NCI-H1436 treated with DMSO at 0.1 percent for 48 hours (cell line): Measurements from ENCODE around the gene TMPRSS7.

Experiments used
- DNase-seq: peaks from one replicate; lab custom pipeline; 2025; lab: John Stamatoyannopoulos, UW

Gene TMPRSS7

DNA sequence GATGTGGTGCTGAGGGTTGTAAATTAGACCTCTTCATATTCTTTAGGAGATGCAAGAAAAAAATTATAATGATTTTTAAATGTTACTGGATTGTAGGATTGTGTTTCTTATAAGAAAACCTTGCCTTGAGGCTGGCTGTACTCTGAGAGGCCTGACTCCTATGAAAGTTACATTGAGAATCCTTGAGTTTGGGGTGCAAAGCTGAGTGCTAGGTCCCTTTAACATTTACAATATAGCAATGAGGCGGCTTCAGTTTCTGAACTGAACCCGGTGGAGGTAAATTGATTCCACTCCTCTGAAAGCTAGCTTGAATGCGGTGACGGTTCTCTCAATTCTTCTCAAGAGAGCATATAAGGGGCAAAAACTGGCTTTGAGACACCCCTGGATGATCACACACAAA, at the start of gene TMPRSS7:
Gene TMPRSS7 (plus strand): TSS at position 301 of the 400 bp plus-strand sequence. CDS start 110 bp downstream, outside the sequence.
- no peak for DNase-seq

DNA sequence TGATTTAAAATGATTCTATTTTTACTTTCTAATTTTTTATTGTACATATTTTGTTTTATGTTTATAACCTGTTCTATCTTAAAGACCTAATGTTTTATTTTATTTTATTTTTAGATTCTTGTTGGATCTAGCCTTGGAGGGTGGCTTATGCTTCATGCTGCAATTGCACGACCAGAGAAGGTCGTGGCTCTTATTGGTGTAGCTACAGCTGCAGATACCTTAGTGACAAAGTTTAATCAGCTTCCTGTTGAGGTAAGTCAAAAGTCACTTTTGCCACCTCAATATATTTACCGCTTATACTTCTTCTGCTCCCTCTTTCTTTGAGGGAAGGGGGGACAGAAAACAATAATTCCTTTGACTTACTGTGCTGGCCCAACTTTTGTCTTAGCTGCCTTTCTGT, 47.7 kb upstream of the TMPRSS7 start:
- DNase-seq = no peak

DNA sequence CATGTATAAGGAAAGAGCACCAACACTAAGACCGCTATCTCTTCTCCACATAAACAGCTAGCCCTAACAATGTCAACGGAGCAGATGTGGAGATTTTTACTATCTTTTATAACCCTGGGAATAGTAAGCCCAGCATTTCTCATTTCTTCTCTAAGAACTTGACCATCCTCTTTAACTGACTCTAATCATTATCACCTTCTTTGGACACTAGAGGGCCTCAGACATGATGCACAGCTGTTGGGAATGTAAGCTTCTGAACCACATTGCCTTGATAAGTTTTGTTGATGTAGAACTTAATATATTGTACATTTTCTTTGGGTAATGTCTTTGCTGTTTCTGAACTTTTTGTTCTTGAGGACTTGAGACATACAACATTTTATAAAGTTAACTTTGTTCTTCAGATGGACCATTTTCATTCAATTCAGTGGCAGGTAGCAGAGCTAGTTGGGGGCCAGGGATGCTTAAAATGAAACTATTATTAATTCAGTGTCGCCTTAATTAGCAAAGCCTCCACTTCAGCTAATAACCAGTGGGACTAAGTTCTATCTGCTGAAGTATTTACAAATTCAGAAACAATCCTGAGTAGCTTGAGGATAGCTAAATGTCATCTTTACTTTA, 45.4 kb upstream of the TMPRSS7 start:
- peak; percentile 71 for DNase-seq

- DNase-seq = no peak
Measured at GRCh38 chr3:111993038-111993437, 41.5 kb upstream of the TMPRSS7 start.

DNA sequence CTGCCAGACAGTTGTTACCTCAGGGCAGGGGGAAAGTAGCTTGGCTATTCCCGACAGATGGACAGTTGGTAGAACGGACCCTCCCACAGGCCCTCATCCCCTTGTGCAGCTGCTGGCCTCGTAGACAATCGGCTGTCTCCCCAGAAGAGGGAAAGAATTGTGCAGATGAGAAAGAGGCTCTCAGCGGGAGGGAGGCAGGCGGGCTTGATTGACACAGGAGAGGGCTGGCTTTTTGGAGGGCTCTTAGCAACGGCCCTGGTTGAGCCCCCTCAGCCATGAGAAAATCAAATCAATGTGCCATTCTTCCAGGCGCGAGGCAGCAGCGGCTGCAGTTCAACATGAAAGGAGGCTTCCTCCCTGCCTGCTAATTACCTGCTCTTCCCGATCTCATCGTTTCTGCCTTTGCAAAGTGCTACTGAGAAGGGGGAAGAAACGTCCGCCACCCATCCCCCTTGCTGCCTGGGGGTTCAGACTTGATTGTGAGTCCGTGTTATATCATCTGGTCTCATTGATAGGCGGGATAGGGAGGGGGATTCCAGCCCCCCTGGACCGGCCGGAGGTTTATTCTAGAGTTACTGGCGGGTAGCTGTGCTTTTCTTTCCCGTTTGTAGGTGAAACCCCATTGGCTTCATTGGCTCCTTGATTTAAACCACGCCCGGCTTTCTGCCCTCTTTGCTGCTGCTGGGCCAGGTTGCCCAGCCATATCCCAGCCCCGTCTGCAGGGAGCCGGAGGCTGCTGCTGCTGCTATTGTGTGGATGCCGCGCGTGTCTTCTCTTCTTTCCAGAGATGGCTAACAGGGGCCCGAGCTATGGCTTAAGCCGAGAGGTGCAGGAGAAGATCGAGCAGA, 35.7 kb upstream of the TMPRSS7 start, which contains the start of gene TAGLN3:
Gene TAGLN3 (plus strand): TSS at position 287 of the 848 bp plus-strand sequence. CDS start 501 bp downstream, at position 788.
- peak; percentile 70 for DNase-seq

- no peak for DNase-seq
Measured at GRCh38 chr3:111999484-112000324, 34.8 kb upstream of the TMPRSS7 start.

DNA sequence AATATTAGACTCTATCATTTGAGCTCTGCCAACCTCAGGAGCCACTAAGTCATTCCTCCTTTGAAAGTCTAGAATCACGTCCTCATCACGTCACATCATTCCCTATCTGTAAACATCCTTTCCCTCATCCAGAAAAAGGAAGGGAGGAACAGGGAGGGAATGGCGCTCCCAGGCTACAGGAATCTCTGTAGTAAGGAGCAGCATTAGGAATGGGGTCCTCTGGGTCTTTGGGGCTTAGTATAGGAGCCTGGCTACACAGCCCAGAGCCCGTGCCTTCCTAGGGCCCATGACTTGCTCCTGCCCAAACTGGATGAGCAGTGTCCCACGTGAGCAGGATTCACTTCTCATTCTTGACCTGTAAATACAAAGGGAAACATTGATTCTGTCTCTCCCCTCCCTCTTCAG, 34.2 kb upstream of the TMPRSS7 start:
- no peak for DNase-seq

GRCh38 chr3:112000966-112001365, 33.6 kb upstream of the TMPRSS7 start:
- DNase-seq = no peak

- no peak for DNase-seq
Measured at GRCh38 chr3:112001526-112001925, 33.0 kb upstream of the TMPRSS7 start.

GRCh38 chr3:112002096-112002971, 32.2 kb upstream of the TMPRSS7 start:
- no peak for DNase-seq

DNA sequence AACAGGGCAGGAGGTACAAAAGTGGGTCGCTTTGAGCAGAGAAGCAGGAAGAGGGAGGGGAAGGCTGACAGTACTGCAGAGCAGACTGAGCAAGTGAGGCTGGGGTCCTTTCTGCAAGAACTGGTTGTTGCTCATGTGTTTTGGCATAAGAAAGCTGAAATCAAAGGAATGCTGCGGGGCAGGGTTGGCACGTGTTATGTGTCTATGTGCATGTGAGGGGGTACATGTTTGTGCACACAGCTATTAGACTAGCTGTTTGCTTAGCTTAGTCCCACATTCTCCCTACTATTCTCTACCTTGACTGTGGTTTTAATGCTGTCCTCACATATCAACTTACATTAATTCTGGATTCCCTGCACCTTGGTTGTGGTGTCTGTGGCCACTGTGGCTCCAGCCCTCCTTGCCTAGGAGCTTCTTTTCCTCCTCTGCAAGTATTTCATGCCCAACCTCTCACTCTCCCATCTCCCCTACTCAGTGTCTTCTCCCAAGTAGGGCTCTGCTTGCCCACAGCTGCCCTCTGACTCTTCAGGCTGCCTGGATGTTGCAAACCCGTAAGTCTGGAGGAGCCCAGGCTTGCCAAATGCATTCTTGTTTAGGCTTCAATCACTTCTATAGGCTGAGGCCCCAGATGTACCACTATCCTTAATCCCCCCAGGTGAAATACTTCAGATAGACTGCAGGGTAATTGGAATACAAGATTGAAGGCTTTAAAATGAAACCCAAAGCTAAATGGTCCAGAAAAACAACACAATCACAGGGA, 31.0 kb upstream of the TMPRSS7 start:
- DNase-seq = no peak

DNA sequence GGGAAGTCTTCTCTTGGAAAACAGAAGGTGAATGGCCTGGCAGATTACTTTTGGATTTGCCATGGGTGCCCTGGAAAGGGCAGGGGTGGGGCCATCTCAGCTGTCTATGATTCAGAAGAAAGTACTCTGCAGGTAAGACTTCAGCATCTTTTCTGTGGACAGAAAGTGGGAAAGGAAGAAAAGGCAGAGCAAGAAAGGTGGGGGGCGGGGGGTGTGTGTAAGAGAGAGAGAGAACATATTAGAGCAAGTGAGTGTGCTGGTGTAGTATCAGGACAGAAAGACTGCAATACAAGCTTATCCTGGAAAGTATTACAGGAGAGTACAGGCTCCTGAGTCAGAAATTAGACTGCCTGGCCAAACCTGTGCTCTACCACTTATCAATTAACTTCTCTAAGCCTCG, 30.3 kb upstream of the TMPRSS7 start:
- DNase-seq = no peak

- no peak for DNase-seq
Measured at GRCh38 chr3:112004669-112005068, 29.9 kb upstream of the TMPRSS7 start.

GRCh38 chr3:112005091-112005672, 29.4 kb upstream of the TMPRSS7 start:
- DNase-seq = no peak

- no peak for DNase-seq
Measured at GRCh38 chr3:112007633-112008032, 26.9 kb upstream of the TMPRSS7 start.

- DNase-seq = no peak
Measured at GRCh38 chr3:112009670-112010069, 24.9 kb upstream of the TMPRSS7 start.

- peak; percentile 88 for DNase-seq
Measured at GRCh38 chr3:112010636-112011035, 23.9 kb upstream of the TMPRSS7 start.

GRCh38 chr3:112011376-112011940, 23.1 kb upstream of the TMPRSS7 start:
- no peak for DNase-seq

GRCh38 chr3:112012205-112012992, 22.1 kb upstream of the TMPRSS7 start:
- peak; percentile 84 for DNase-seq
